Measurements from ENCODE around the gene CYP2W1. TPM values are rescaled to one million over a fixed set of nuclear protein-coding genes. Genes with fewer than 3 reads are reported as not detected.

The CYP2W1 gene
- total RNA-seq, 2 donors from 2014 or later = 3.1 to 4.0 TPM

GRCh38 chr7:1009747-1010146 is 26.8 kb downstream of the CYP2W1 start:
- H3K36me3 ChIP-seq = no peaks in the 10 kb centered on the region
- intact Hi-C loops (cut with DNase I) = no loop called here
- H3K4me3 ChIP-seq = no peak overlapping the region
- TF ChIP-seq POLR2AphosphoS5 (IDR thresholded peaks at IDR 0.05) (no peak), CTCF (IDR thresholded peaks at IDR 0.05) (no peak), POLR2A (IDR thresholded peaks at IDR 0.05) (no peak)
- H3K4me1 ChIP-seq (replicated peaks) = peaks cover 4% of the 10 kb centered on the region
- no peaks in the 10 kb centered on the region for H3K9me3 ChIP-seq
- H3K27ac ChIP-seq = no peak overlapping the region
- DNase-seq (ENCODE audit: low spot score) = no peak
- WGBS = 91% methylated on average over 22 of the region's 22 CpGs
- H3K27me3 ChIP-seq (replicated peaks; ENCODE audit: insufficient read depth) = no peaks in the 10 kb centered on the region

DNA sequence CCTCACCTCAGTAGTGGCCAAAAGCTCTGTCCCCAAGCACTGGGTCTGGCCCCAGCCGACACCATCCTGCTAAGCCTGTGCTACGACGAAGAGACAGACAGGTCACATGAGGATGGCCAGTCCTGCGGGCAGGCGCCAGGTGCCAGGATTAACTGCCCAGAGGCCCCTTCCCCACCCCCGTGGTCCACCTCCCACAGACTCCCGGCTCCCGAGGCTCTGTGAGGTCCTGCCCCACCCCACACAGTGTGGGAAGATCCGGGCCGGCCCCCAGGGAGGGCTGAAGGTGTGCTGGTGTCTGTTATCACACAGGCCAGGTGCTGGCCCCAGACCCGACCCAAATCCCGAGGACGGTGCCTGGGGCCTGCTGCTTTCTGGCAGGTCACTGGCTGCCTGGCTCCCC is 27.2 kb downstream of the CYP2W1 start:
- Histone ChIP-seq H3K27me3 (replicated peaks; ENCODE audit: insufficient read depth) (no peaks in the 10 kb centered on the region), H3K27ac (no peak overlapping the region), H3K4me3 (no peak overlapping the region), H3K4me1 (replicated peaks) (peaks cover 4% of the 10 kb centered on the region), H3K36me3 (no peaks in the 10 kb centered on the region), H3K9me3 (no peaks in the 10 kb centered on the region)
- TF ChIP-seq POLR2AphosphoS5 (IDR thresholded peaks at IDR 0.05) (no peak), POLR2A (IDR thresholded peaks at IDR 0.05) (no peak), CTCF (IDR thresholded peaks at IDR 0.05) (no peak)
- WGBS = 85% methylated on average over 13 of the region's 13 CpGs
- intact Hi-C loops (cut with DNase I) = no loop called here
- DNase-seq (ENCODE audit: low spot score) = no peak

DNA sequence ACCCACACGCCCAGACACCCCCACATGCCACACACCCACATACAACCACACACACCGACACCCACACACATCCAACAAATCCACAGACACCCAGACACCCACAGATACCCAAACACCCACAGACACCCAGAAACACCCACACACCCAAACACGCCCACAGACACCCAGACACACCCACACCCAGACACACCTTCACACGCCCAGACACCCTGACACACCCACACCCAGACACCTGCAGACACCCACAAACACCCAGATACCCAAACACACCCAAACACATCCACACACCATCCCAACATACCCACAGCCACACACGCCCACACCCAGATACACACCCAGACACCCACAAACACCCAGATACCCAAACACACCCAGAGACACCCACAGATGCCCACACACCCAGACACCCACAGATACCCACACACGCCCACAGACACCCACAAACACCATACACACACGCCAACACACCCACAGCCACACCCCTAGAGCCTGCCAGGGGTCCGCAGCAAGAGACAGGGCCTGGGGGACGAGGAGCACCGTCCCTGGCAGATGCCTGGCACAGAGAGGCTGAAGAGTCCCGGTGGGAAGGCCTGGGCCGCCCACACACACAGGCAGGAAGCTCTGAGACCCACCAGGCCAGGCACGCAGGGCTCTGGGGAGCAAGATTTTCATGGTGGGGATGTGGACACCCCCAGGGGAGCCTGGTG is 28.5 kb downstream of the CYP2W1 start:
- intact Hi-C loops (cut with DNase I) = no loop called here
- Histone ChIP-seq H3K4me3 (no peak overlapping the region), H3K9me3 (no peaks in the 10 kb centered on the region), H3K36me3 (no peaks in the 10 kb centered on the region), H3K27me3 (replicated peaks; ENCODE audit: insufficient read depth) (no peaks in the 10 kb centered on the region), H3K27ac (no peak overlapping the region), H3K4me1 (replicated peaks) (peaks cover 4% of the 10 kb centered on the region)
- no peak for TF ChIP-seq POLR2AphosphoS5 (IDR thresholded peaks at IDR 0.05)
- no peak for TF ChIP-seq POLR2A (IDR thresholded peaks at IDR 0.05)
- no peak for TF ChIP-seq CTCF (IDR thresholded peaks at IDR 0.05)
- WGBS = 91% methylated on average over 7 of the region's 13 CpGs
- DNase-seq (ENCODE audit: low spot score) = no peak

GRCh38 chr7:1012004-1012715 is 29.2 kb downstream of the CYP2W1 start:
- TF ChIP-seq CTCF (IDR thresholded peaks at IDR 0.05) = no peak
- no peak for TF ChIP-seq POLR2AphosphoS5 (IDR thresholded peaks at IDR 0.05)
- no peak for TF ChIP-seq POLR2A (IDR thresholded peaks at IDR 0.05)
- DNase-seq (ENCODE audit: low spot score) = no peak
- Histone ChIP-seq H3K27me3 (replicated peaks; ENCODE audit: insufficient read depth) (no peaks in the 10 kb centered on the region), H3K36me3 (no peaks in the 10 kb centered on the region), H3K27ac (no peak overlapping the region), H3K4me3 (no peak overlapping the region), H3K9me3 (no peaks in the 10 kb centered on the region), H3K4me1 (replicated peaks) (peaks cover 4% of the 10 kb centered on the region)
- WGBS = 86% methylated on average over 31 of the region's 32 CpGs
- intact Hi-C loops (cut with DNase I) = no loop called here

GRCh38 chr7:1012716-1013095 is 29.7 kb downstream of the CYP2W1 start:
- H3K9me3 ChIP-seq = no peaks in the 10 kb centered on the region
- TF ChIP-seq POLR2AphosphoS5 (IDR thresholded peaks at IDR 0.05) = no peak
- no peak for TF ChIP-seq POLR2A (IDR thresholded peaks at IDR 0.05)
- no peak for TF ChIP-seq CTCF (IDR thresholded peaks at IDR 0.05)
- no peaks in the 10 kb centered on the region for H3K27me3 ChIP-seq (replicated peaks; ENCODE audit: insufficient read depth)
- H3K4me1 ChIP-seq (replicated peaks) = peaks cover 4% of the 10 kb centered on the region
- WGBS = 69% methylated on average over 28 of the region's 30 CpGs
- H3K36me3 ChIP-seq = no peaks in the 10 kb centered on the region
- no peak for DNase-seq (ENCODE audit: low spot score)
- no peak overlapping the region for H3K27ac ChIP-seq
- intact Hi-C loops (cut with DNase I) = no loop called here
- H3K4me3 ChIP-seq = no peak overlapping the region

All from prostate gland (tissue), 2 donors.